GM19455 (cell line): ENCODE data around the gene AP2A2.

Source experiments
- ATAC-seq: cut with Tn5 transposase; IDR thresholded peaks from one replicate; pipeline ENCODE4 v1.9.1; 2021; ENCODE audit not compliant: unreplicated experiment

Gene AP2A2

DNA sequence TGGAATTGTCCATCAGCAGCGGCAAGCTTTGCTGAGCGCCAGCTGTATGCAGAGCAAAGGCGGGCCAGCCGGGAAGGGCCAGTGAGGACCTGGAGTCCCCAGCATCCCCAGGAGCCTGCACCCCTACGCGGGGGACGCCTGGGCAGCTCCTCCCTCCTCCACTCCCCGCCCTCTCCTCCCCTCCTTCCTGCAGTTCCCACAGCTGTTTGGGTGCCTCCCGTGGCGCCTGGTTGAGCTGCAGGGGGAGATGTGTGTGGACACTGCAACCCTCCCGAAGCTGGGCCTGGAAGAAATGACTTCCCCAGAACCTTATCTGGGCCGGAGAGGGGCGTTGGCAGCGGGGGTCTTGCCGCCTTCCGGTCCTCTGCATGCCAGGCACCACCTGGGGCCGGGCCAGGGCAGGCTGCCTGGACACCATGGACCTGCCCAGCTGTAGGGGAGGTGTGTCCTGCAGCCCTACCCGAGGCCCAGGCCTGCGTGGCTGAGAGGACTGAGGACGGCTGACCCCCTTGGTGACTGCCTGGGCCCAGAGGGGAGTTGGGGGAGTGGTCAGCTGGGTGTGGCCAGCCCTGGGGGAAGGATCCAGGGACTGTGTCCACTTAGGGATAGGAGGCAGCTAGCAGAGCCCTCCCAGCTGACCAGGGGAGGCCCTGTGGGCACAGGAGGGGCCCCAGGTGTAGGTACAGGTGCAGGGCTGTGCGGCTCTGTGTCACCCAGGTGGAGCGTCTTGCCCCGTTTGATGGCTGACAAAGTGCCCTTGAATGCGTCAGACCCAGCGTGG is 127.6 kb downstream of the AP2A2 start:
- ATAC-seq = no peak

DNA sequence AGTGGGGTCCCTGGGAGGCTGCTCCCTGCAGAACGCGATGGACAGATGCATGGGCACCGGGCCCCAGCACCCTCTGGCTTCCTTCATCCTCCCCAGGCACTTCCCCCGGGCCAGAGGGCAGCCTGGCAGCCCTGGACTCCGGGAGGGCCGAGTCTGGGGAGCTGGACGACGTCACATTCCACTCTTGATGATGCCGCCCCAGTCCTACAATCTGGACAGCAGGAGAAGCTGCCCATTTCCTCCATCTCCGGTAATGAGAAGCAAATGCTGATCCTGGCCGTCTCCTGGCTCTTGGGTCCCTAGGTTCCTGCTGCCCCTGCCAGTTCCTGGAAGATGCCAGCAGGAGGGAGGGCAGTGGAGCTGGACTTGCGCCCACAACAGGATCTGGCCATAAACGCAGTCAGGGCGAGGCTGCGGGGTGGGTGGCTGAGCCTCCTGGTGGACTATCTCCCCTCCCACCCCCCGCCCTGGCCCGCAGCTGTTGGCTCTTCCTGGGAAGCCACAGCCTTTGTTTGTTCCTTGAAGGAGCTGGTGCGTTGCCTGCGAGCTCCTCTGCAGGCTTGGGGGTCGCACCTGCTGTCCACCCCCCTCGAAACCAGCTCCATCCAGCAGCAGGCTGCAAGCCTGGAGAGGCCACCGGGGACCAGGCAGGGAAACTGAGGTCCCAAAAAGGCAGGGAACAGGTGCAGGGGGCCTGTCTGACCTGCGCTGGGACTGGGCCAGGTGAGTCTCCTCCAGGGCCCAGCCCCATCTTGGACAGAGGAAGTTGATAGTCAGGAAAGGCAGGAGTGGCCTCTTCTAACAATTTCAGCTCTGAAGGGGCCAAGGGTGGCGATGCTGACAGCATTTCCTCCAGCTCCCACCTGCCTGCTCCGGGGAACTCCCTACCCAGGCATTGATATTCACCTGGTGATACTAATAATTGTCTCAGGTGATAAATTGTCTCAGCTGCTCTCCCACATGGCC is 128.8 kb downstream of the AP2A2 start:
- no peak for ATAC-seq

DNA sequence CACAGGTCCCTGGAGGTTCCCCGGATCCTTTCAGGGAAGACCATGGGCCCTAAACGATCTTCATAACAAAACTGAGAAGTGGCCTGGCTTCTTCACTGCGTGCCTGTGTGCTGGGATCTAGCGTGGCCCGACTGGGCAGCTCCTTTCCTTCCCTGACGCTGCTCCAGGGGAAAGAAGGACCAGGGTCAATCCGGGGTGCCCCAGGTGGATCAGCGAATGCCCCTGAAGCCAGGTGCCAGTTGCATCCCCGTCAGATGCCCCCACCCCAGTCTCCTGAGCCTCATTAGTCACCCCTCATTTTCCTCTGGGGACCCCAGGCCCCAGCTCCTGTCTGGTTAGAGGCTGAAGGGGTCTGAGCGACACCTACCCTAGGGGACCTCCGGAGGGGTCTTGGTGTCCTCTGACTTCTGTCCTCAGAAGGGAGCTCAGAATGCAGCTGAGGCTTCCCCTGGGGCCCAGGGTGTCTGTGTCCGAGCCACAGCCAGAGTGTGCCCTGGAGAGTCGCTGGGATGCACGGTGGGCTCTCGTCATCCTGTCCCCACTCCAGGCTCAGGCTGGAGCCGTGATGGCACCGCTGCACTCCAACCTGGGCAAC is 129.5 kb downstream of the AP2A2 start:
- no peak for ATAC-seq

DNA sequence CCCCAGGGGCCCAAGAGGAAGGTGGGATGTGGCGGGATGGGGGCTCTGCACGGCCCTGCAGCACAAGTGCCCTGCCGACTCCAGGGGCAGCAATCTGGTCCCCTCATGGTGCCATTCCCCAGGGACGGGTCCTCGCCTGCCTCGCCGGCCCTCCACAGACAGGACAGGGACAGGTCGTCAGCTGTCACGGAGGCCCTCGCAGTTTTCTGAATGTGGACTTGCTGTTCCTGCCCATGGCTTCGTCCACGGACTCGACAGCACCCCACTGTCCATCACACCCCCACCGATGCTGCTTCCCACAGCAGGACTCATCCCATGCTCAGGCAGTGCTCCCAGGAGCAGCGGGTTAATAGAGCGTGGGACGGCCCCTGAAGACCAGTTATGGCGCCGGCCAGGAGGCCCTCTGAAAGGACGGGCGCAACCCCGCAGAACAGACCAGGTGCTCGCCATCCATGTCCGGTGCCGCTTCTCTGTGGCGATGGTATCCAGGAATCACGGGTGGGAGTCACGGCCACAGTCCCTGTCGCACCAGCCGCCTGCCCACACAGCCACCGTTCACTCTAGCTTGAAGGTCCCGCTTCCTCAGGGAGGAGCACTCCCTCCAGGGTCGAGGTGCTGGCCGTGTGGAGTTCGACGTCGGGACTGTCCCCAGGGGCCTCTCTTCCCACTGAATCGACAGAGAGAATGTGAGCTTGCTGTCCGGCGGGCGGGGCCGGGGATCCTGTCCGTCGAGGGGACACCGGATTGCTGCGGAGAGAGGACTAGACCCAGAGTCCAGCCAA is 130.5 kb downstream of the AP2A2 start:
- ATAC-seq = no peak

DNA sequence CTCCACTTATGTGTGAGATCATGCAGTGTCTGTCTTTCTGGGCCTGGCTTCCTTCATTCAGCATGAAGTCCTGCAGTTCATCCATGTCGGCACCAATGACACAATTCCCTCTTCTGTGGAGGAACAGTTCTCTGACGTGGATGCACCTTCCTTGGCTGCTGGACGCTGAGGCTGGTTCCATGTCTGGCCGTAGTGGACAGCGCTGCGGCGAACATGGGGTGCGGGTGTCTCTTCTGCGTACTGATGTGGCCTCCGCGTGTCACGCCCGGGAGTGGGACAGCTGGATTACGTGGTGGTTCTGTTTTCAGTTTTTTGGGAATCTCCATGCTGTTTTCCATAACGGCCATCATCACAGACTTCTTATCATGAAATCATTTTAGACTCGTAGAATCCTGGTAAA is 132.1 kb downstream of the AP2A2 start:
- ATAC-seq = no peak

DNA sequence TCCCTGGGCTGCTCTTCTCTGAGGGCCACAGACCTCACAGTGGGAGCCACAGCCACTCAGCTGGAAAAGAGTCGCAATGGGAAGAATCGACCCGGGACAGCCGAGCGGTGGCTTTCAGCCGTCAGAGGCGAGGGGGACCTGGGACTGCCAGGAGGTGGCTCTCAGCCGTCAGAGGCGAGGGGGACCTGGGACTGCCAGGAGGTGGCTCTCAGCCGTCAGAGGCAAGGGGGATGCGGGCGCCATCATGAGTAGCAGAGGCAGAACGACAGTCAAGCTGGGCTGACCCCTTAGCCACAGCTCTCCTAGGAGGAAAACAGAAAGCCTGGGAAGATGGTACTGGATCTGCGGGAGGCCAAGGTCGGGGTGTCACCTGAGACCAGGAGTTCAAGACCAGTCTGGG is 134.1 kb downstream of the AP2A2 start:
- ATAC-seq = no peak

GRCh38 chr11:1060410-1060809 is 134.7 kb downstream of the AP2A2 start:
- no peak for ATAC-seq

GRCh38 chr11:1060852-1061616 is 135.4 kb downstream of the AP2A2 start:
- ATAC-seq = no peak
